Measurements from ENCODE around the gene TMEM182.
A peak's percentile ranks its signal among the peaks of the same experiment; 100 is the strongest.

Gene TMEM182

GRCh38 chr2:102768892-102769291 lies 7.1 kb downstream of the TMEM182 start:
- DNase-seq, result no peak

DNA sequence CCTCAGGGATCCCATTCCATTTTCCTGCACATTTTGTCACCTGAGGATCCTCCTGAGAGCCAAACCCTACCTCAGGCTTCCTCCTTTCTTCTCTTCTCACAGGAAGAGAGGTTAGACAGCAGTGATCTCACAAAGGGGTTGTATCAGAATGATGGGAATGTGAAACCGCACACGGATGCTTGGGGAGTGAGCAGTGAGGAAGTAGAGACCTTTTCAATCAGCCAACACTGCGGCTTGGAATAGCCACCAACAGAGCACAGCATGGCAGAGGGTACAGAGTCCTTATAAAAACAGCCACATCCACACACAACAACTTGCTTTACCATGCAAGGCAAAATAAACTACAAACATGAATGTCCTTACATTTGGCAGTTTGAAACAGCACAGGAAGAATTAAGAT lies 8.7 kb downstream of the TMEM182 start:
- no peak for DNase-seq

DNA sequence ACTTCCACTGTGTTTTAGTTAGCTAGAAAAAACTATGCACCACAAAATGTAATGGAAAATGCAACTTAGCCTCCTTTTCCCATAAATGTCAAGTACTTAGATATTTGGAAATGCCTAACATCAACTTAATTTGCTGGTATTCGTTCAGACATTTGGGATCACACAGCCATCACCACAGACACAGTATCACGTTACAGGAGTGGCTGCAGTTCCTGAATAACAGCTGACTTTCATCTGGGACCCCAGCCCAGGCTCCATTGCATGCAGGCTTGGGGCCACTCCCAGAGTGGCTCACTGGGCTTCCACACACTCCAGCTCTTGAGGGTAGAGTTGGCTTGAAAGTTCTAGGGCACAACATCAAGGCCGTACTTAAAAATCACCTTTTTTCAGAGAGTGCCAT lies 9.3 kb downstream of the TMEM182 start:
- no peak for DNase-seq

- no peak for DNase-seq
Observed at GRCh38 chr2:102772659-102773058, 10.8 kb downstream of the TMEM182 start.

- no peak for DNase-seq
Observed at GRCh38 chr2:102773149-102773705, 11.4 kb downstream of the TMEM182 start.

GRCh38 chr2:102778260-102778659 lies 16.4 kb downstream of the TMEM182 start:
- no peak for DNase-seq

DNA sequence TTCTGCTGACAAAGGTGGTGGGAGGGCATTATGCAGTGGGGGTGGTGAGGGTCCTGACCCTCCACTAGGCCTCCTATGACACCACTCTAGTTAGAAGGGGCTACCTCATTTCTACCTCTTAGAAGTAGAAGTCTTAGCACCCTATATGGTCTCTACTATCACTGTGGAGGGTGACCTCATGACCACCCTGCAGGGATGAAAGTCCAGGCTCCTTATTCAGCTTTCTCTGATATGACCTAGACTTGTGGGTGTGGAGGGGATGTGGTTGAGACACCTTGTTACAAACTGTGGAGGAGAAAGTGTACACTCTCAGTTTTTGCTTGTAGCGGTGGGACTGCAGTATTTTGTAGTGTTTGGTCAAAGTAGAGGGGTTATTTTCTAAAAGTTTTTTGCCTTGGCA lies 18.6 kb downstream of the TMEM182 start:
- no peak for DNase-seq

DNA sequence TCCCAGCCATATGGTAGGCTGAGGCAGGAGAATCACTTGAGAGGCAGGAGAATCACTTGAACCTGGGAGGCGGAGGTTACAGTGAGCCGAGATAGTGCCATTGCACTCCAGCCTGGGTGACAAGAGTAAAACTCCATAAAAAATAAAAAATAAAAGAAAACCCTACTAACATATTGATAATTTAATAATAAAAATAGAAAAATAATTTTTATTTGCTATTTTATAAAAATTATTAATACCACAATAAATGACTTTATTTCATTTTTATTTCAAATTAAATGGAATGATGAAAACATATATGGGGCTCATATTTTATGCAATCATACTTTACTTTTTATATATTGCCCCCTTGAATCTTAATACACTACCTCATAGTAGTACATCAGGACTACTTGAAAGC lies 20.4 kb downstream of the TMEM182 start:
- no peak for DNase-seq

GRCh38 chr2:102782933-102783332 lies 21.1 kb downstream of the TMEM182 start:
- no peak for DNase-seq

GRCh38 chr2:102783506-102784183 lies 21.8 kb downstream of the TMEM182 start:
- DNase-seq, result no peak

GRCh38 chr2:102784940-102785339 lies 23.1 kb downstream of the TMEM182 start:
- DNase-seq, result no peak

DNA sequence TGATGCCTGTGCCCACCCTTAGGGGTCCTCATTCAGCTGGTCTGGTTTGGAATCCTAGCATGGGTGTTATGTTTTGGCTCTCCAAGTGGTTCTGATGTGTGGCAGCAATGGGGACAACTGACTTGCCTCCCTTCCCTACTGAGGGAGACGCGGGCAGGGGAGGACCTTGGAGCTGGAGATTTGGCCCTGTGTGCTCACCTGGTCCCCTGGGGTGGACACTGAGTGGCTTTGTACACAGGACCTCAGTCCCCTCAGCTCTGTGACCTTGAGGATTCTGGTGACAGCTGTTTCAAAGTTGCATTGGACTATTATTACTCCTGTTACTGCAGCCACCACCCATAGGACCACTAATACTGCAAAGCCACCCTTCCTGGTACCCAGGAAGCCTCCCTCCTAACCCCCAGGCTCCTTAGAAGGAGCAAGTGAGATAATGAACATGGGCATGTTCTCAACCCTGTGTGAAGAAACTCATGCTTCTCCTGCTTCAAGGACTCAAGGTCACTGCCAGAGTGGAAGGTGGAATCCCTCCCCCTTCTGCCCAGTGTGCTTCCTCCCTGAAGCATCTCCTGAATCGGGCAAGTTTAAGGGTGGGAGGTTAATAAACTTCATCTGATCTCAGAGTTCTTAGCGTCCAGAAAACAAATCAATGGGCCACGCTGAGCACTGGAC lies 26.5 kb downstream of the TMEM182 start:
- DNase-seq, result no peak

DNA sequence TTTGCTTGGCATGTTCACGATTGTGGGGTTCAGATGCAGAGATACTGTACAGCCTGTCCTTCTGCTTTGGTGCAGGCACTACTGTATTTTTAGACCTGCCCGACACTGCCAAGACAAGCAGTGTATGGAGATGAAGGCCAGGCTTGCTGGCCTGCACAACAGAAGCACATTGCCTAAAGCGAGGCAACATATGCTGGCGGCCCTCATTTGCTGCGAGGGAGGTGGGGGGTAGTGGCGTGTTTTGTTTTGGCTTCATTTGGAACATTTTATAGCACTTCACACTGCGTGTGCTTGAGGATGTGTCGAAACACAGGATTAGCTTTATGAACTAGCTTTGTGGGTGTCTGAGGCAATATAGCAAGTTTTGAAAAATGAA lies 27.0 kb downstream of the TMEM182 start:
- no peak for DNase-seq

GRCh38 chr2:102789349-102790090 lies 27.7 kb downstream of the TMEM182 start:
- no peak for DNase-seq

- DNase-seq, result no peak
Observed at GRCh38 chr2:102790091-102790455, 28.2 kb downstream of the TMEM182 start.

- no peak for DNase-seq
Observed at GRCh38 chr2:102792568-102793208, 30.9 kb downstream of the TMEM182 start.

DNA sequence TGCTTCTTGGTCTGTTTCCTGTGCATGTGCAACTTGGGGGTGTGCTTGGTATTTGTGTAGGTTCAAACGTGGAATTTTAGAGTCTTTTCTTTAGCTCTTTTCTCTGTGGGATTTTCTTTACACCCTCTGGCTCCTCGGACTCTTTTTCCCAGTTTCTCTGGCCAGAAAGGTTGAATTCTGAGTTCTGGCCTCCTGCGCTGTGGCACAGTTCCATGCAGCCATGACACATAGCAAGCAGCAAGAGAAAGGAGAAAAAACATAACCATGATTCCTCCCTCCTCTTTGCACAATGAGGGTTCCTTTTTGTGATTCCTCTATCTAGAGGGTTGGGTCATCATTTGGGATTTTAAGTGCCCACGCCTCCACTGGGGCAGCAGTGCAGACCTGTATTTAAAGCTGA lies 33.8 kb downstream of the TMEM182 start:
- DNase-seq, result no peak

DNA sequence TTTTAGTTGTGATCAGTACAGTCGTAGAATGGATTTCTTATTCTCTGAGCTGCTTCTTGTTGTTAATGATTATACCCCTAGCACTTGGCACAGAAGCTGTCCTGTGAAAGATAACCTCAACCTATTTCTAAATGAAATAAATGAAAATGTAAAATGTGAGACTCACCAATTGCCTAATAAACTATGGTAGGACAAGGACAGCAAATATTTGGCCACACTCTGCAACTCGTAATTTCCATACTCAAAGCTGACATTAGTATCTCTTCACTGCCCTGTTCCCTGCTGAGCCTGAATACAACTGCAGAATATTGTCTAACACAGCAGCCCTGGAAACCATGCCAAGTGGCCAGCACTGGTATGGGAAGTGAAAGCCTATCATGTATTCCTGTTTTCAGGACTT lies 34.5 kb downstream of the TMEM182 start:
- DNase-seq, result no peak

GRCh38 chr2:102797486-102797885 lies 35.7 kb downstream of the TMEM182 start:
- DNase-seq, result no peak

- DNase-seq, result no peak
Observed at GRCh38 chr2:102798181-102798580, 36.4 kb downstream of the TMEM182 start.

DNA sequence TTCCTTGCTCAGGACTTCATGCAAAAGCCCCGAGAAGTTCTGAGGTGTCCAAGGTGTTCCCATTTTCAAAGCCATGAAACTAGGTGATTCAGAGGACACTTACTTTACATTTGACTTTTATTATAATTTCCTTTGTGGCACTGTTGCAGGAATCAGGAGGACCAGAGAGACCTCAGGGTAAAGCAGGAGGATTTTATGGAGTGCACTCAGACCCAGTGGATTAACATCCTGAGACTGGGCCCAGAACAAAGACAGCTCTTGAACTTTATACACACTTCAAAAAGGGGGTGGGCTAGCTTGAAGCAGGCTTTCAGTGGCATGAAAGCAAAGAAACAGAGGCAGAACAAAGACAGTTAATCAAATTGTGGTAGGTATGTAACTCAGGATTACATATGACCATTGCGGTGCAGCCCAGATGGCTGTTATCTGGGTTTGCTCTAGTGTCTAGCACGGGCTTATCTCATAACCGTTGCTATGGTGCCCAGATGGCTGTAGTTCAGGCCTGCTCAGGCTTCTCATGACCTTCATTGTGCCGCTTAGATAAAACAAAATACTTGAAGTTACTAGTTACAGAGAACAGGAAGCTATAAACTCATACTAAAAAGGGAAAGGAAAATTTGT lies 39.4 kb downstream of the TMEM182 start:
- DNase-seq, result peak; percentile 80

- no peak for DNase-seq
Observed at GRCh38 chr2:102801858-102802699, 40.2 kb downstream of the TMEM182 start.

Data from hematopoietic multipotent progenitor cell treated with erythropoietin and hydrocortisone succinate and interleukin-3 and kit ligand, for 8 days (in vitro differentiated cells).